H1 (cell line): ENCODE results near the gene STYK1. TPM values are rescaled to one million over a fixed set of nuclear protein-coding genes. Genes with fewer than 3 reads are reported as not detected.

Experiments used
- CTCF ChIA-PET: fragments of 300-600 bp; sonication (Branson Sonifier 250); formaldehyde crosslinking; loops from one replicate; lab custom pipeline; 2021; ENCODE audit not compliant: partially characterized antibody; lab: Charles Lee
- POLR2A ChIA-PET: fragments of 300-600 bp; sonication (Branson Sonifier 250); formaldehyde crosslinking; loops from one replicate; lab custom pipeline; 2021; ENCODE audit warnings: inconsistent platforms; ENCODE audit not compliant: partially characterized antibody; lab: Charles Lee
- DNase-seq, 2 experiments: peaks; one replicate each; pipeline versions ENCODE4 v3.0.0 to v3.0.0-alpha.2; 2010 to 2022; ENCODE audit warnings: low spot score in 2 of 2, low read depth in 1 of 2, mixed read lengths in 1 of 2
- FAIRE-seq: peaks from 2 replicates; lab custom pipeline; 2011; peaks lifted over from hg19 to GRCh38; lab: Jason Lieb, UNC
- H2AFZ ChIP-seq: 2 replicates; pipeline ENCODE4 v1.8.1; 2012; ENCODE audit warnings: low read length, inconsistent platforms
- H2AK5ac ChIP-seq: 2 replicates; pipeline ENCODE4 v1.6.1; 2013; ENCODE audit warnings: low read depth, low read length
- H2BK120ac ChIP-seq: replicated peaks from 2 replicates; pipeline ENCODE3; 2013; ENCODE audit warnings: low read depth, low read length, inconsistent platforms
- H2BK12ac ChIP-seq: 2 replicates; pipeline ENCODE4 v1.6.1; 2013; ENCODE audit warnings: low read depth, low read length
- H2BK15ac ChIP-seq: 2 replicates; pipeline ENCODE4 v1.6.1; 2013; ENCODE audit warnings: low read length
- H2BK20ac ChIP-seq: 2 replicates; pipeline ENCODE4 v1.6.1; 2013; ENCODE audit warnings: low read length
- H2BK5ac ChIP-seq: 2 replicates; pipeline ENCODE4 v1.6.1; 2013; ENCODE audit warnings: low read depth, low read length
- H3K14ac ChIP-seq: 2 replicates; pipeline ENCODE4 v1.6.1; 2013; ENCODE audit warnings: inconsistent platforms; ENCODE audit not compliant: insufficient read length
- H3K18ac ChIP-seq: 2 replicates; pipeline ENCODE4 v1.6.1; 2013; ENCODE audit warnings: low read length; ENCODE audit errors: extremely low read depth
- H3K23ac ChIP-seq: 2 replicates; pipeline ENCODE4 v1.6.1; 2013; ENCODE audit warnings: inconsistent platforms; ENCODE audit not compliant: insufficient read length
- H3K23me2 ChIP-seq: 2 replicates; pipeline ENCODE4 v1.6.1; 2013; ENCODE audit warnings: low read depth, low read length
- H3K27ac ChIP-seq: 2 replicates; pipeline ENCODE4 v1.6.1; 2011; ENCODE audit warnings: low read depth, low read length, inconsistent platforms
- H3K27me3 ChIP-seq, 4 experiments: replicated peaks in 1 of 4; 1 replicate in 1 of 4; 2 replicates in 3 of 4; pipeline versions ENCODE4 v1.6.1 to v1.8.1; 2011 to 2013; ENCODE audit warnings: low read length in 3 of 4, mild to moderate bottlenecking in 3 of 4, inconsistent platforms in 2 of 4, mixed read lengths in 2 of 4, moderate library complexity in 1 of 4; ENCODE audit not compliant: control insufficient read depth in 3 of 4, insufficient read depth in 3 of 4; ENCODE audit errors: extremely low read depth in 1 of 4
- H3K36me3 ChIP-seq, 4 experiments: 2 replicates each; pipeline versions ENCODE4 v1.6.1 to v1.8.1; 2011 to 2013; ENCODE audit warnings: mild to moderate bottlenecking in 4 of 4, low read length in 3 of 4, moderate library complexity in 2 of 4, control low read depth in 1 of 4, inconsistent platforms in 1 of 4; ENCODE audit not compliant: insufficient read depth in 4 of 4, control insufficient read depth in 2 of 4
- H3K4ac ChIP-seq: replicated peaks from 2 replicates; pipeline ENCODE3; 2013; ENCODE audit warnings: low read length, low read depth, mixed read lengths, inconsistent platforms; ENCODE audit not compliant: insufficient read length
- H3K4me1 ChIP-seq, 4 experiments: replicated peaks in 1 of 4; 1 replicate in 1 of 4; 2 replicates in 3 of 4; pipeline versions ENCODE4 v1.6.1 to v1.8.1; 2011 to 2013; ENCODE audit warnings: low read length in 3 of 4, inconsistent platforms in 2 of 4, mixed read lengths in 1 of 4; ENCODE audit not compliant: insufficient read depth in 4 of 4, control insufficient read depth in 3 of 4
- H3K4me2 ChIP-seq, 2 experiments: 2 replicates each; pipeline versions ENCODE4 v1.6.1 to v1.8.1; 2011 to 2013; ENCODE audit warnings: low read depth in 2 of 2, low read length in 2 of 2, control low read depth in 1 of 2, inconsistent platforms in 1 of 2, mild to moderate bottlenecking in 1 of 2; ENCODE audit not compliant: insufficient read depth in 1 of 2
- H3K4me3 ChIP-seq, 4 experiments: fragments of 200-600, 300-600 bp in 1 of 4; sonication (generic), shearing (Covaris generic), sonication (Bioruptor Twin) in 1 of 4; 2 replicates each; pipeline versions ENCODE4 v1.5.1 to v1.8.1; 2011 to 2016; ENCODE audit warnings: low read length in 4 of 4, low read depth in 3 of 4, control low read depth in 2 of 4, inconsistent platforms in 2 of 4, mild to moderate bottlenecking in 2 of 4, mixed read lengths in 1 of 4, moderate library complexity in 1 of 4; ENCODE audit not compliant: insufficient read depth in 2 of 4; ENCODE audit errors: extremely low read depth in 1 of 4
- H3K56ac ChIP-seq: replicated peaks from 2 replicates; pipeline ENCODE3; 2013; ENCODE audit warnings: low read depth, mild to moderate bottlenecking, mixed read lengths, low read length, inconsistent platforms; ENCODE audit not compliant: insufficient read length
- H3K79me1 ChIP-seq: 2 replicates; pipeline ENCODE4 v1.6.1; 2013; ENCODE audit warnings: low read depth, low read length, control low read depth
- H3K79me2 ChIP-seq, 2 experiments: 2 replicates each; pipeline versions ENCODE4 v1.6.1 to v1.8.1; 2012 to 2013; ENCODE audit warnings: low read length in 2 of 2, mild to moderate bottlenecking in 2 of 2, inconsistent platforms in 1 of 2; ENCODE audit not compliant: insufficient read depth in 2 of 2, control insufficient read depth in 1 of 2
- H3K9ac ChIP-seq, 4 experiments: replicated peaks in 1 of 4; 1 replicate in 1 of 4; 2 replicates in 3 of 4; pipeline versions ENCODE4 v1.6.1 to v1.8.1; 2011 to 2013; ENCODE audit warnings: low read depth in 3 of 4, low read length in 3 of 4, control low read depth in 2 of 4, mild to moderate bottlenecking in 2 of 4, moderate library complexity in 2 of 4, inconsistent platforms in 1 of 4; ENCODE audit errors: extremely low read depth in 1 of 4
- H3K9me3 ChIP-seq, 2 experiments: 2 replicates each; pipeline versions ENCODE4 v1.6.1 to v1.8.1; 2012 to 2013; ENCODE audit warnings: mild to moderate bottlenecking in 2 of 2, moderate library complexity in 2 of 2, control low read depth in 1 of 2, inconsistent platforms in 1 of 2, low read depth in 1 of 2, low read length in 1 of 2, mixed read lengths in 1 of 2; ENCODE audit not compliant: insufficient read depth in 2 of 2
- H4K20me1 ChIP-seq, 2 experiments: replicated peaks in 1 of 2; 2 replicates each; pipeline versions ENCODE3 to v1.8.1; 2011 to 2013; ENCODE audit warnings: inconsistent platforms in 2 of 2, low read length in 2 of 2, mild to moderate bottlenecking in 1 of 2; ENCODE audit not compliant: insufficient read depth in 2 of 2, control insufficient read depth in 1 of 2
- H4K5ac ChIP-seq: 2 replicates; pipeline ENCODE4 v1.6.1; 2013; ENCODE audit warnings: low read length, low read depth, mixed read lengths, inconsistent platforms; ENCODE audit not compliant: insufficient read length
- H4K8ac ChIP-seq: 2 replicates; pipeline ENCODE4 v1.8.0; 2013; ENCODE audit warnings: mild to moderate bottlenecking, moderate library complexity, low read length, inconsistent platforms; ENCODE audit not compliant: insufficient read depth; ENCODE audit errors: extremely low read depth
- H4K91ac ChIP-seq: replicated peaks from 2 replicates; pipeline ENCODE3; 2013; ENCODE audit warnings: low read length, mixed read lengths, inconsistent platforms; ENCODE audit not compliant: insufficient read length
- ATF2 ChIP-seq: IDR thresholded peaks from 2 replicates; pipeline ENCODE4 v1.6.1; 2012; ENCODE audit warnings: low read length, inconsistent platforms
- EZH2 ChIP-seq: fragments of 200-600 bp; sonication (generic); IDR thresholded peaks from 2 replicates; pipeline ENCODE4 v1.7.1; 2012; ENCODE audit warnings: low read depth, mild to moderate bottlenecking, moderate library complexity, low read length, inconsistent platforms; ENCODE audit not compliant: severe bottlenecking
- HDAC2 ChIP-seq, 2 experiments: fragments of 300-600 bp in 1 of 2; sonication (generic) in 1 of 2; IDR thresholded peaks; 2 replicates each; pipeline ENCODE4 v1.6.1; 2011 to 2012; ENCODE audit warnings: low read depth in 2 of 2, low read length in 2 of 2, mild to moderate bottlenecking in 2 of 2, moderate library complexity in 2 of 2, borderline replicate concordance in 1 of 2, inconsistent platforms in 1 of 2
- RNF2 ChIP-seq: fragments of 200-900, 300-1000 bp; sonication (generic); IDR thresholded peaks from 2 replicates; pipeline ENCODE4 v1.7.1; 2016; ENCODE audit warnings: borderline replicate concordance, low read depth, mild to moderate bottlenecking, antibody characterized with exemption, low read length; ENCODE audit not compliant: poor library complexity, severe bottlenecking; ENCODE audit errors: missing control alignments
- SP1 ChIP-seq: IDR thresholded peaks from 2 replicates; pipeline ENCODE4 v1.6.1; 2011; ENCODE audit warnings: low read depth, low read length
- SP4 ChIP-seq: IDR thresholded peaks from 2 replicates; pipeline ENCODE4 v1.6.1; 2012; ENCODE audit warnings: low read length, inconsistent platforms
- TAF7 ChIP-seq: optimal IDR thresholded peaks from 2 replicates; pipeline ENCODE3; 2011; ENCODE audit warnings: low read depth, mild to moderate bottlenecking, inconsistent platforms, low read length, moderate library complexity, borderline replicate concordance
- TBP ChIP-seq: IDR thresholded peaks from 2 replicates; pipeline ENCODE4 v1.6.1; 2011; ENCODE audit warnings: low read depth, low read length, improper control_type of control experiment
- USF2 ChIP-seq: IDR thresholded peaks from 2 replicates; pipeline ENCODE4 v1.6.1; 2011; ENCODE audit warnings: low read length, improper control_type of control experiment
- WGBS, 2 experiments: shearing (Covaris generic) in 1 of 2; methylation state at CpG; one replicate each; pipeline versions ENCODE4 v1.1.6 to v1.1.7; 2013 to 2015; ENCODE audit warnings: low lambda C conversion rate in 2 of 2, mixed read lengths in 2 of 2, inconsistent platforms in 1 of 2, low coverage in 1 of 2, missing lambda C conversion rate in 1 of 2; ENCODE audit not compliant: insufficient replicate concordance in 2 of 2, insufficient coverage in 1 of 2, insufficient read length in 1 of 2; ENCODE audit errors: extremely low coverage in 1 of 2, missing lambda C conversion rate in 1 of 2; 5-methylcytosine and 5-hydroxymethylcytosine counted together
- polyA plus RNA-seq, 7 experiments: library from polyadenylated mRNA; depleted of rRNA in 3 of 7; stranded (reverse) in 5 of 7; unstranded in 2 of 7; fragments of >200 nt in 5 of 7; fragments of 200-250 nt in 2 of 7; gene quantifications; 1 replicate in 5 of 7; 2 replicates in 1 of 7; 4 replicates in 1 of 7; pipeline versions ENCODE4 v1.2.1 to v1.2.3, GENCODE V29; 2011 to 2013; ENCODE audit warnings: missing spikeins in 2 of 7, mixed read lengths in 2 of 7
- total RNA-seq: library from RNA; stranded (reverse); fragmentation: NEBNext Ultra II Directional; extraction: Animal tissue kit (Norgen Biotek cat#: 25700); gene quantifications from 2 replicates; pipeline ENCODE4 v1.2.1, GENCODE V29; 2021

The STYK1 gene
- total and polyA plus RNA-seq, 2 of the 8 experiments (the other 6 are each of a cell fraction or from before 2014, with no cell fraction given) = 0.38 to 1.1 TPM

GRCh38 chr12:10601860-10602259 lies 72.0 kb downstream of the STYK1 start:
- Histone ChIP-seq H3K79me2 (no peaks in the 10 kb centered on the region), H4K8ac (no peak overlapping the region), H3K27ac (no peak overlapping the region), H3K36me3 (peaks cover 0 to 36% (median 8%) of the 10 kb centered on the region in 4 experiments; a peak in 4 of 8 replicates), H4K5ac (no peak overlapping the region), H3K23ac (no peak overlapping the region), H3K23me2 (no peaks in the 10 kb centered on the region), H2BK5ac (no peak overlapping the region), H3K4ac (no peak overlapping the region), H3K79me1 (no peaks in the 10 kb centered on the region), H3K9ac (no peak overlapping the region), H3K18ac (no peak overlapping the region), H3K9me3 (no peaks in the 10 kb centered on the region), H2AK5ac (no peak overlapping the region), H3K56ac (no peak overlapping the region), H4K91ac (no peak overlapping the region), H2AFZ (no peak overlapping the region), H4K20me1 (peaks cover 0 to 2% of the 10 kb centered on the region in 2 experiments), H3K4me2 (no peak overlapping the region), H3K4me3 (no peak overlapping the region), H3K14ac (no peak overlapping the region), H2BK120ac (no peak overlapping the region), H3K4me1 (no peaks in the 10 kb centered on the region), H3K27me3 (no peaks in the 10 kb centered on the region), H2BK12ac (no peak overlapping the region), H2BK20ac (no peak overlapping the region), H2BK15ac (no peak overlapping the region)
- ChIA-PET POLR2A (interaction anchor here (1.4 to 1.8 kb wide), 2 partner anchors 10 to 12 kb away, joined by 3 to 10 read pairs; partner anchors contain the start of gene MAGOHB), CTCF (interaction anchor here (0.6 kb wide), 1 partner anchor 17 kb away, joined by 3 read pairs; no protein-coding TSS in a partner anchor)
- 87% methylated on average over 2 of the region's 2 CpGs; no CpG with 5 or more reads in 1 of the 2 experiments for WGBS, 2 experiments
- no peak for FAIRE-seq
- no peak for DNase-seq
- TF ChIP-seq TBP = no peak
- TF ChIP-seq HDAC2 (IDR thresholded peaks at IDR 0.05; ENCODE audit: borderline replicate concordance in 1 of 2, low read depth in 2 of 2, low read length in 2 of 2) = no peak
- no peak for TF ChIP-seq TAF7
- TF ChIP-seq ATF2 = no peak
- no peak for TF ChIP-seq EZH2
- no peak for TF ChIP-seq USF2
- no peak for TF ChIP-seq SP4
- no peak for TF ChIP-seq RNF2
- TF ChIP-seq SP1 = no peak
